Right lung (tissue), 5 donors: ENCODE measurements around the gene CDIP1. TPM values are rescaled to one million over a fixed set of nuclear protein-coding genes. Genes with fewer than 3 reads are reported as not detected.

Experiments
- DNase-seq, 2 donors: peaks; one replicate each; pipeline ENCODE4 v3.0.0-alpha.2; 2013
- polyA plus RNA-seq, 5 donors: library from polyadenylated mRNA; unstranded; fragments of 120-200 nt; gene quantifications; one replicate each; pipeline versions ENCODE4 v1.2.1 to v1.2.3, GENCODE V29; 2013; ENCODE audit warnings: inconsistent platforms in 1 of 5, low replicate concordance in 1 of 5; ENCODE audit not compliant: insufficient read length in 5 of 5, insufficient read depth in 1 of 5

Gene CDIP1
- polyA plus RNA-seq, 5 donors, result 17.1 to 29.3 (median 19.1) TPM

GRCh38 chr16:4491898-4492297 is 46.7 kb downstream of the CDIP1 start:
- no peak for DNase-seq

GRCh38 chr16:4489030-4489429 is 49.5 kb downstream of the CDIP1 start:
- no peak for DNase-seq

GRCh38 chr16:4488499-4488967 is 50.0 kb downstream of the CDIP1 start:
- DNase-seq, result no peak

- DNase-seq, result peak in 1 of 2 donors; percentile 27
These were observed 50.5 kb downstream of the CDIP1 start for GRCh38 chr16:4487955-4488498.

GRCh38 chr16:4486126-4486893 is 52.3 kb downstream of the CDIP1 start:
- no peak for DNase-seq

GRCh38 chr16:4481963-4482362 is 56.6 kb downstream of the CDIP1 start:
- DNase-seq, result no peak

GRCh38 chr16:4481526-4481925 is 57.0 kb downstream of the CDIP1 start:
- no peak for DNase-seq

GRCh38 chr16:4477966-4478365 is 60.6 kb downstream of the CDIP1 start:
- DNase-seq, result no peak

- peak; percentile 88 to 90 for DNase-seq
These were observed 62.4 kb downstream of the CDIP1 start, which contains the start of gene HMOX2 for GRCh38 chr16:4475880-4476788. Gene HMOX2 (plus strand): TSS chr16:4476398. CDS start chr16:4505525, 29,127 bp downstream.

- peak; percentile 86 to 87 for DNase-seq
These were observed 64.2 kb downstream of the CDIP1 start, which contains the start of gene NMRAL1 for GRCh38 chr16:4474192-4474961. Gene NMRAL1 (minus strand): TSS chr16:4474625. CDS start chr16:4474132, 493 bp downstream.

GRCh38 chr16:4472880-4473279 is 65.7 kb downstream of the CDIP1 start:
- no peak for DNase-seq

GRCh38 chr16:4471869-4472268 is 66.7 kb downstream of the CDIP1 start:
- DNase-seq, result no peak

GRCh38 chr16:4468972-4469371 is 69.6 kb downstream of the CDIP1 start:
- DNase-seq, result no peak

GRCh38 chr16:4467916-4468315 is 70.7 kb downstream of the CDIP1 start:
- DNase-seq, result no peak

GRCh38 chr16:4465977-4466779 is 72.4 kb downstream of the CDIP1 start:
- no peak for DNase-seq

- DNase-seq, result no peak
These were observed 74.9 kb downstream of the CDIP1 start for GRCh38 chr16:4463522-4464163.

GRCh38 chr16:4461250-4462085 is 77.1 kb downstream of the CDIP1 start:
- DNase-seq, result no peak

- no peak for DNase-seq
These were observed 77.7 kb downstream of the CDIP1 start for GRCh38 chr16:4460936-4461249.
